ENCODE data around the gene ZDHHC13.
A peak's percentile ranks its signal among the peaks of the same experiment; 100 is the strongest.

Gene ZDHHC13, protein sequence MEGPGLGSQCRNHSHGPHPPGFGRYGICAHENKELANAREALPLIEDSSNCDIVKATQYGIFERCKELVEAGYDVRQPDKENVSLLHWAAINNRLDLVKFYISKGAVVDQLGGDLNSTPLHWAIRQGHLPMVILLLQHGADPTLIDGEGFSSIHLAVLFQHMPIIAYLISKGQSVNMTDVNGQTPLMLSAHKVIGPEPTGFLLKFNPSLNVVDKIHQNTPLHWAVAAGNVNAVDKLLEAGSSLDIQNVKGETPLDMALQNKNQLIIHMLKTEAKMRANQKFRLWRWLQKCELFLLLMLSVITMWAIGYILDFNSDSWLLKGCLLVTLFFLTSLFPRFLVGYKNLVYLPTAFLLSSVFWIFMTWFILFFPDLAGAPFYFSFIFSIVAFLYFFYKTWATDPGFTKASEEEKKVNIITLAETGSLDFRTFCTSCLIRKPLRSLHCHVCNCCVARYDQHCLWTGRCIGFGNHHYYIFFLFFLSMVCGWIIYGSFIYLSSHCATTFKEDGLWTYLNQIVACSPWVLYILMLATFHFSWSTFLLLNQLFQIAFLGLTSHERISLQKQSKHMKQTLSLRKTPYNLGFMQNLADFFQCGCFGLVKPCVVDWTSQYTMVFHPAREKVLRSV

DNA sequence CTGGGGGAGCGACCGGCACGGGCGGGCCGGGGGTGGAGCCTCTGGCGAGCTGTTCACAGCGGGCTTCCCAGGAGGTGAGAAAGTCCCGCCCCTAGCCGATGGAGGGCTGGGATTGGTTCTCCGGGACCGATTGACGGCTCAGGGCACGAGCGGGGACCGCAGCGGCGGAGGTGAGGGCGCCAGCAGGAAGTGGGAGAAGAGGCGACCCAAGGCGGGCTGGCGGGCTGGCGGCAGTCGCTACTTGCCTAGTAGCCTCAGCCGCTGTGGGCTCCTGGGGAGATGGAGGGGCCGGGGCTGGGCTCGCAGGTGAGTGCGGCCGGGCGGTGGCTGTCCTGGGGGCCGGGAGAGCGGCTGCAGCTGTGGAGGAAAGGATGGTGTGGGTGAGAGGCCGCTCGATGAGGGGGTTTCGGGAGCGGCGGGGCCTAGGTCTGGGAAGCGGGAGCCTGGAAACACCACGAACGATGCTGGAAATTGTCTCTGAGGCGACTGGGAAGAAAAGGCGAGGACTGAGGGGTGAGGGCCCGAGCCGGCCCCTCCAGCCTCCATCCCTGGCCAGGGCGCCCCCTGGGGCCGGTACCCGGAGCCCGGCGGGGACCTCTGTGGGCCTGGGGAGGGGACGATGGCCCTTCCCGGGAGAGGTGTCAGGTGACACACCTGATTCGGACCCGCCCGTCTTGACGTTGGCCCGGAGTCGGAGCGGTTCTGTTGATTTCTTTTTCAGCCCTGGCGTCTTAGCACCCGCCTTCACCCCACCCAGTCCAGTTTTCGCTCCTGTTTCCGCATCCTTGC is at the start of gene ZDHHC13:
Gene ZDHHC13 (plus strand): TSS at position 198 of the 789 bp plus-strand sequence. CDS start 82 bp downstream, at position 280.
- DNase-seq: peak; percentile 98

DNA sequence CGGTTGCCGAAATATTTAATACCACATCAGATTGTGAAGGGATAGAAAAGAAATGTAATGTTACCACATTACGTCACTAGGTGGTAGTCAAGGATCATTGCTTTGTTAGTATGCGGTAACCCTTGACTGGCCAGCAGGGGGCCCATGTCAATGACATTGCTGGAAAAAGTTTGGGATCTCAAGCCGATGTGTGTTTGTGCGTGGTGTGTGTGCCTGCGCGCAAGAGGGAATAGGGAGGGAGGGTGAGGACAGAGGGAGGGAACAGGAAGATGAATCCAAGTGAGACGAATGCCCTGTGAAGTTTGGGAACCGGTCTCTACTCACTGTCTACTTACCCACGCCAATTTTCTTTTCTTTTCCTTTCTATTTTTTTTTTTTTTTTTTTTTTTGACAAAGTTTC is 45.7 kb upstream of the ZDHHC13 start:
- DNase-seq: peak; percentile 64 to 68

DNA sequence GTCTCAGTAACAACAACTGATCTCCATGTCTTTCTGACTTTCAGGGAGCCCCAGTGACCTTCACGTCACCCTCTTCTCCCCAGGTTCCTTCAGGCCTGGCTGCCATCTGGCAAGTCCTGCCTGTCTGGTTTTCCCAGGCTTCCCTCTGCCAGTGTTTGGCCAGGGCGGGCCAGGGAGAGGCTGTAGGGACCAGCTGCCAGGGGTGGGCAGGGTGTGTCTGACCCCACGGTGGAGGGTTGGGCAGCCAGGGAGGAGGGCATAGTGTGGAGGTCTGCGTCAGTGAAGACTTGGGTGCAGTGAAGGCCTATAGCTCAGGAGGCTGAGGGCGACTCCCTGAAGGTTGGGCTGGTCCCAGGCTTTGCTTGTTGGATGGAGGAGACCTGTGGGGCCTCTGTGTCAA is 44.5 kb upstream of the ZDHHC13 start:
- DNase-seq: no peak

DNA sequence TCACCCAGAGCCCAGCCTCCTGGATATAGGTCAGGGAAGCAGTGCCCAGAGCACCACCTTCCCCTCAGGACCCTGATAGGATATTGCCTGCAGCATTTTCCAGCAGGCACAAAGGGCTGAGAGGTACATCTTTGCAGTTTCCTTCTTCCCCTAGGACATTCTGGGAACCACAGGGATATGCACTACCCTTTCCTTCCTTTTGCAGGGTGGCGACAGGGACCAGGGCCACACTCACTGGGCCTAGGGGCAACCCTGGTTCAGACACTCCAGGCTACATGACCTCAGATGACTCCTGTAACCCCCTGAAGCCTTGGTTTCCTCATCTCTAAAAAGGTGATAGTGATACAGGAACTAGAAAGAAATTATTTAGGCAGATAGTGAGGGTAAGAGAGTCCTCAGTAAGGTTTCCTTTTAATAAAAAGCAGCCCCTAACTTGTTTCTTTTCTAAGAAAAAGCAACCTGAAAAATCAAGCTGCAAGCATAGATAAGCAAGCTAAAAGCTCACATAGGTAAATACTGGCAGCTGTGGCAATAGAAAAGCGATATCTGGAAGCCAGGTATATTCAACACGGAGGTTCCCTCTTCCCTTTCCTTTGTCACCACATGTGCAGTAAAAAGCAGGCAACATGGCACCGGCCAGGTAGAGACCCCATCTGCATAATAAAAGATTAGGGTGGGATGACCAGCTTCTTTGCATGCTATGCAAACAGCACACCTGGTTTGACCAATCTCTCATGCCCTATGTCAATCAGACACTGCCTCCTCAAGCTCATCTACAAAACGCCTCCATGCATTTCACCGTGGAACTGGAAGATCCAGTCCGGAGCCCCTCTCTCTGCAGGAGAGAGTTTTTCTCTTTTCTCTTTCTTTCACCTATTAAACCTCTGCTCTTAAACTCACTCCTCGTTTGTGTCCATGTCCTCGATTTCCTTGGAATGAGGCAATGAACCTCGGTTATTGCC is 43.2 kb upstream of the ZDHHC13 start:
- no peak for DNase-seq

DNA sequence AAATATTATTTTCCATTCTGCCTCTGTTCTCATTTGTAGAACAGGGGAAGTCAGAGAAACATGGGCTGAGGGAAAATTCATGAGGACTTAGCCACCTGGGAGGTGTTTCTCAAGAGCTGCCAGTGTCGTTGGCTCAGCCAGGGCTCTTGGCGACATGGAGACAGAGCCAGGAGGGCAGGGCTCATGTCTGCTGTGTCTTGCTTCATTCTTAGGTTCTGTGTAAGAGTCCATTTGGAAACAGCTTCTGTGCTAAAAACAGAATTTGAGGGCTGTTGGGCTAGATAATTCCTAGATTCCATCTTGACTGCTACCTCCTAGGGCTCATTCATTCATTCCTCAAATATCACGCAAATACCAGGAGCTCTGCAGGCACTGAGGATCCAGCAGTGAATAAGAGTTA is 41.3 kb upstream of the ZDHHC13 start:
- DNase-seq: no peak

DNA sequence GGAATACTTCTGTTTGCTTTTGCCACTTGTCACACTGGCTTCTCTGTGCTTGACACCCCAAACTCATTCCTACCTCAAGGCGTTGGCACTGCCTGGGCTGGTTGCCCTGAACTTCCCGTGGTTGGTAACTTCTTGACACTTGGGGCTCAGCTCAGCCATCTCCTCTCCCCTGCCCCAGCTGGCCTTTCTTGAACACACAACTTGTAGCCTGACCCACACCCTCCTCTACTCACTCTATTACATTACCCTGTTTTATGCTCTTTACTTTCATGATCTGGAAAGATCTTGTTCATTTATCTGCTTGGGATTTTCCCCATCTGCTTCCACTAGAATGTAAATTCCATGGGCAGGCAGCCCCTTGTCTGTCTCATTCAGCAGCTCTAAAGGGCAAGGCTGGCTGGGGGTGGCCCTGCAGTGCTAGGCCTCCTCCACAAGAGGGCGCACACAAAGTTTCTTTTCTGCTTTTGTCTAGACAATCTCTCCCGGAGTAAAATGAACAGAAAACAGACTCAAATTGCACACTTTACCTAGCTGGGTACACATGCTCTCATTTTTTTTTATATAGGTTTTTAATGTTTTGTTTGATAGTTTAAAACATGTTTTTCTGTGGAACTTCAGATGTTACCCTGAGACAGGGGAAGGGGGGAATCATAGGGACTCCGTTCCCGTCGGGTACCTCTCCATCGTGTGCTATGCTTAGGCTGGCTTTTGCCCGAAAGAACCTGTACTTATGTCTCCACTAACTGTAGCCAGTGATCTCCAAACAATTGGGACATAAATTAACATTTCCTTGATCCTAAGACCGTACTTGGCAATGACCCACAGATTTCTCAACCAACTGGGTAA is 40.0 kb upstream of the ZDHHC13 start:
- DNase-seq: peak; percentile 79 to 82

DNA sequence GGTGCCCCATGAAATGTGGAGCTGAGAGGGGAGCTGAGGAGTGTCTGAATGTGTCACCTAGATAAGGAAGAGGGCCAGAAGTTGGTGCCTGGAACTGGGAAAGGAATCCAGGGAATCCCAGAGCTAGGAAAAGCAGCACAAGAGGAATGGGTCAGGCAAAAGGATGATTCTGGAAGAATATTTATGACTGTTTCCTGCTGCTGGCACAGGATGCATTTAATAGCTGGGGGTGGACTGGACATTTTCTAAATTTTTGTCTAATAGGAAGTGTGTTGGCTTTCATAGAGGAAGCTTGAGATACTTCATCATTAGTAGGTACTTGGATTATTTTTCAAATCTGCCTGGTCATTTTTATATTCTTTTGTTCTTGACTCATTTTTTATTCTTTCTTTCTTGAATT is 39.0 kb upstream of the ZDHHC13 start:
- DNase-seq: no peak

DNA sequence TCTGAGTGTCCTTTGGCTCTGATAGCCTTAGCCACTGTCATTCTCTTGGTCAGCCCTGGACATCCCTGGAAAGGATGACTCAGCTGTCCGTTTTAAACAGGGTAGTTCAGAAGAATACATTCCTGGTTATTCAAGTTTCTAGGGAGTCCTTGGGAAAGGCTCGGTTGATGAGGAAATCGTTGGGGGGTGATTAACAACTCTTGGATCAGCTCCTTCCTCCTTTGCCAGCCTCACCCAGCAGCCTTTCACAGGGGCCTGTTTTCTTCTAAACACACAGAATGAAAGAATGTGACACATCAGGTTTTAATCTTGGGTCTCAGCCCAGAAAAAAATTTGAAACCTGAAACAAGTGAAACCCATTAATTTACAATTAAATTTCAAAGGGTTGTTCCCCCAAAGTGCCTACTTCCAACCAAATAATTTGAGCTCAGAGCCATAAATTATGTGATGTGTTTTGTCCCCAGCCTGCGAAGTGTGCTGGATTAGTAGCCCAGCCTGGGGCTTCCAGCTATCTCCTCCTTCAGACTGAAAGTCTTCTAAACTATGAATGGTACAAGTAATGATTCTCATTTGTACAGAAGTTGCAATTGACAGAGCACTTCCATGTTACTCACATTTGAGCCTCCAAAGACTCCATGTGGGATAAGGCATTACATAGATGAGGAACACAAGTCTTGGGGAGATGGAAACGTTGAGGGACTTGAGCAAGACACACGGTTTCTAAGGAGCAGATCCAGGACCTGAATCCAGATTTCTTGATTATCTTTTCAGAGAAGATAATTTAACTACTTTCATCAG is 37.1 kb upstream of the ZDHHC13 start:
- no peak for DNase-seq

DNA sequence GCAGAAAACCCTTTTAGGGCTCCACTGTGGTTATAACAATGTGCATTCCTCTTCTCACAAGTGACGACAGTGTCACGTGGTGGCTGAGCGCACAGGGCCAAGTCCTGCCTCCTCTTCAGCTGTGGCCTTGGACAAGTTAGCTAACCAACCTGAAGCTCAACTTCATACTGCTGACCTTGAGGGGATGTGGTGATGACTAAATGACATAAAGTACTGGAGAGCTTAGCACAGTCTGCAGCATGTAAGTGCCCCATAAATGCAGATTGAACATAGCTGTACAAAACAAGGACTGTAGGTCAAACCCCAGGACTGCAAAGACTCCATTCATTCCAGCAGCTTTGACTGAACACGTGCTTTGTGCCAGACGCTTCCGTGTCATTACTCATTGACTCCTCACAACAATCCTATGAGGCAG is 36.4 kb upstream of the ZDHHC13 start:
- DNase-seq: no peak

DNA sequence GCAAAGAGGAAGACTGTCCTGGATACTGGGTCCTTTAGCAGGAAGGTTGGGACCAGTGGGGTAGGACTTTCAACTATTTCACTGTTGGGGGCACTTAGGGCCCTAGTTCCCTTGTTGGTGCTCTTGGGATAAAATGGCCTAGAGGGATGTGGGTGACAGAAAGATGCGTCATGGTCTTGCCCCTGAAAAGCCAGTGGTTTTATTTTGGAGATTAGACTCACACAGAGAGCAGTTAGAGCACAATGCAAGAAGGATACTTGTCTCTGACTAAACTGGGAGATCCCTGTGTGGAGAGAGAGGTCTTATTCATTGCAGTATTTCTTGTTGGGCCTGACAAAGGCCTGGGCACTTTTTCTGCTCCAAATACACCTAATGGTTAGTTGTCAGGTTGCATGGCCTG is 33.8 kb upstream of the ZDHHC13 start:
- no peak for DNase-seq

DNA sequence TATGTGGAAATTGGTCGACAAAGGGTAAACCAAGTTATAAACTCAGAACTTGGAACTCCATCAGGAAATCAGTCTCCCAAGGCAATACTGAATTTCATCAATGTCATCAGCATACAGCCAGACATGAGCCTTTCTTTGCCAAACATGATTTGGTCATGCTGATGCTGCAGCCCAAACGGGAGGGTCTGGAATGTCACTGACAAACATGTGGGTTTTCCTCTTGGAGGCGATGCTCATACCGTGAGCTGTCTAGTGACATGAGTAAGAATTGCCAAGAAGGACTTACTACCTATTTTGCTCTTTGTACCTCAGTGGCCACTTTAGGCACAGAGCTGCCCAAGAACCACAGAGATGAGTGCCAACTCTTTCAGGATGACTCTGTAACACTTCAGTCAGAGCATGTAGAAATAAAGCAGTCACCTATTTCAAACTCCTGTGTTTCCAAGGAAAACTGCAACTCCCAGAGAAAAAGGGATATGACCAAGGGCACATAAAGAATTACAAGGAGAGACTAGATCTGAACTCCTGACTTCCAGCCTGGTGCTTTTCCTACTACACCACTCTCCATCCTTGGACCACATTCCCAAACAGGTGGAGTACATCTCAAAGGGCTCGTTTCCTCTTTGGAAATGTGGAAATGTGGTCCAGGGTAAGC is 32.2 kb upstream of the ZDHHC13 start:
- DNase-seq: no peak

DNA sequence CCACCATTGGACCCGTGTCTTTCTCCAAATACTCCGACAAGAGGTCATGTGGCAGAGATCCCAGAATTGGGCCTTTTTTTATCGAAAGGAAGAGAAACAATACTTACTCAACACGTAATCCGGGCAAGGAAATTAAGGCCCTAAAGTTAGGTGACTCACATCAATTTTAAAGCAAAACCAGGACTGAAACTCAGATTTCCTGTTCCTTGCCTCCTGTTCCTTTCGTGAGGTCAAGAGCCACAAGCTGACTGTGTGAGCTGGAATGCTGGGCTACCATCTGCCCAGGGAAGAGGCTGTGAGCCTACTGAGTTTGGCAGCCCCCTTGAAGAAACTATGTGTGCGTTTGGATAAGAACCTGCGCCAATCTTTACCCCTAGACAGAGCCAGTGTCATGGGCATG is 29.3 kb upstream of the ZDHHC13 start:
- DNase-seq: no peak

DNA sequence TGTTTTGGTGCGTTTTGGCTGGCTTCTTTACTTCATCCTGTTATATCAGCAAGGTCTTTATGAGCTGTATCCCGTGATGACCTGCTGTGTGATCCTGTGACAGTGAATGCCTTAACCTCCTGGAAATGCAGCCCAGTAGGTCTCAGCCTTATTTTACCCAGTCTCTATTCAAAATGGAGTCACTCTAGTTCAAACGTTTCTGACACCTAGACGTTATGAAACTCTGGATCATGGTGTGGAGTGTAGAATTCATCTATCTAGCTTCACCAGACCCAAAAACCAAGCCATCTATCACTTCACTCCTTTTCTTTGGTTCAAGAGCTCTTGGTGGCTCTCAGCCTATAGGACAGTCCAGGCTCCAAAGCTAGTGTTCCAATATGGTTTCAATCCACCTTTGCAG is 28.2 kb upstream of the ZDHHC13 start:
- DNase-seq: no peak

DNA sequence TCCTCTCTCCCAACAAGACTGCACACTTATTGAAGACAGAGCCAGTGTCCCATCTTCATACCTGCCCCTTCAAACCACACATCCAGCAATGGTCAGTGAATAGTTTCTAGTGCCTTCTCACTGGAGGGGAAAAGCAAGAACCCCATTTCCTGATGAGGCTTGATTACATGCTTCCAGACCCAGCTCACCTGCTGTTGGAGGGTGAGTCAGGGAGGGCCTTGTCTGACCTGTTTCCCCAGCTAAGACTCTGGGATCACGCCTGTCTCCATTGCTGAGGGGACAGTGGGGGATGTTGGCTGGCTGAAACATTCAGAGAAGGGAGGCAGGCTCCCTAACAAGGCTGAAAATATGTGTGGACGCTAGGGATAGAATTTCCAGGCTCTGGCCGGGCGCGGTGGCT is 27.5 kb upstream of the ZDHHC13 start:
- no peak for DNase-seq

DNA sequence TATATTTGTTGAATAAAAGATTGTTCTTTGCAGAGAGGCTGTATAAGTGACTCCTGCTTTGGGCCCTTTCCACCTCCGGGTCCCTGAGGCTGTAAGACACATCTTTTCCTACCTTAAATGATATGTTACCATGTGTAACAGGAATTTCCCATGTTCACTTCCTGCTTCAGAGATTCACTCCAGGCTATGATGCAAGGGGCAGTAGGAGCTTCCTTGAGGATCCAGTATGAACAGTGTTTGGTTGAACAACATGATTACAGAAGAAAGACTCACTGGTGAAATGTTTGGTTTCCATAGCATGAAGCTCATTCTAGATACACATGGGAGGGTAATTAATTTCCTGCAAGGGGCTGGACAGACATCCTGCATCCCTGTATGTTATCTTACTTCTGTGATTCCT is 25.6 kb upstream of the ZDHHC13 start:
- no peak for DNase-seq

DNA sequence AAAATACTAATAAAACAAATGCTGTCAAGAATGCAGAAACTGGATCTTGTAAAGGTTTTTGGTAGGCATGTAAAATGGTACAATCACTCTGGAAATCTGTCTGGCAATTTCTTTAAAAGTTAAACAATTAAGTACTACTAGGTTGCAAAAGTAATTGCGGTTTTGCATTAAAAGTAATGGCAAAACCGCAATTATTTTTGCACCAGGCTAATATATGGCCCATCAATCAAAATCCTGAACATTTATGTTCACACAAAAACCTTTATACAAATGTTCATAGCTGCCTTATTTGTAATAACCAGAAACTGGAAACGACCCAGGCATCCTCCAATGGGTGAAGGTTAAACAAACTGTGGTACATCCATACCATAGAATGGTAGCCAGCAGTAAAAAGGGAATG is 24.6 kb upstream of the ZDHHC13 start:
- DNase-seq: no peak

DNA sequence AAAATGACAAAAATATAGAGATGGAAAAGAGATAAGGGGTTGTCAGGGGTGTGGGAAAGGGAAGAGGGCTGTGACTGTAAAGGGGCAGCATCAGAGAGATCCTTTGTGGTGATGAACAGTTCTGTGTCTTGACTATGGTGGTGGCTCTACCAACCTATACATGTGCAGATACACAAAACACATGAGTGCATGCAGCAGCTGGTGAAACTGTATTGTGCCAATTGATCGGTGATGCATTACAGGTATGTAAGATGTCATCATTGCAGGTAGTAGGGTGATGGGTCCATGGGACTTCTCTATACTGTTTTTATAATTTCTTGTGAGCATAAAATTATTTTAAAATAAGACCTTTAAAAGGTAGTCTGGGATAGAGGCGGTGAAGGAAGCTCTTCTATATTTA is 24.1 kb upstream of the ZDHHC13 start:
- no peak for DNase-seq

DNA sequence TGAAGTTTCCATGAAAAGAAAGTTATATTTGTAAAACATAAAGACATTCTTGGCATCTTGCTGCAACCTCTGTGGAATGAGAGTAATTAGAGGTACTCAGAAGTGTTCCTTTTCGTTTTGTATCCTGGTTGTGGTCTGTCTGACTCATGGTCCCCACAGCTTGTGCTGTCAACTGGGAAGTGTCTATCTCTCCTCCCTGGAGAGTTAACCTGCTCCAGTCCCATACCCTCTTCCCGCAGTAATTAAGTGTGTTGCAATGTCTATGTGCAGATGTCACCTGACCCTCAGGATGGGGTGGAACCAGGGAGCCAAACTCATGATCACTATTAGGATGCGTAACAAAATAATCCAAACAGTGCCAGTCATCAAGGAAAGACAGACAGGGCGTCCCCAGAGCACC is 23.0 kb upstream of the ZDHHC13 start:
- no peak for DNase-seq

DNA sequence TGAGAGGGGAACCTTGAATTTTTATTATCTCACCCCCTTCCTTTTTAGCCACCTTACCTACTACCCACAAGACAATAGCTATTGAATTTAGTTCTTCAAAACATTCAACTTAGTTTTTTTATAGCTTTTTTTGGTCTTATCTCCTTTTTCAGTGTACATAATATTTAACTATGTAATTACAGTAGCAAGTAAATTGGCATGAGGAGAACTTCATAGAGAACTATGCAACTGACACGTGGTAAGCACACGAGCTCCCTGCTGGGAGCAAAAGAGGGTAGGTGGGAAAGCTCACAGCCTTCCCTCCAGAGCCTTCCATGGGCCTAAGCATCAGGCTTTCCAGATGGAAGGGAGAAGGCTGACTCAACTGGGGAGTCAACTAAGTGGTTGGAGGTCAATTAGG is 22.1 kb upstream of the ZDHHC13 start:
- DNase-seq: no peak

DNA sequence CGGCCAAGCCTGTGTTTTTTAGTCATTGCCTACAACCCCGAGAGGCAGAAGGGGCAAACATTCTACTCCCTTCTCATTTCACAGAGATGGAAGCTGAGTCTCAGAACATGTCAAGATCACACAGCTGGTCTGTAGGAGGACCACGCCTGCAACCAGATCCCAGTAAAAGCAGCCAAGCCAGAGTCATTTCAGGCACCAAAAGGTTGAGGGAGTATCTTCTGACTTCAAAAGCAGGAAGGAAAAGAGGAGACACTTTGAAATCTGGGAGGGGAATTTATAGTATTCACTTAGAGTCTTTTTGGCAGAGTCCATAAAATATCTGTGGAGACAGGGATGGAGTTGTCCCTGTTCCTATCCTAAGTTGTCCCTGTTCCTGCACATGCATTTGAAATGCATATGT is 17.9 kb upstream of the ZDHHC13 start:
- DNase-seq: no peak

Data from activated T-cell treated with anti-CD3 and anti-CD28 coated beads, Interleukin-2, amount 50 U/mL, for 48 hours (primary cell).